Endodermal cell (in vitro differentiated cells): ENCODE results near the gene ITGA11. TPM values are rescaled to one million over a fixed set of nuclear protein-coding genes. Genes with fewer than 3 reads are reported as not detected.
A peak's percentile ranks its signal among the peaks of the same experiment; 100 is the strongest.

Source experiments
- DNase-seq: peaks from one replicate; pipeline ENCODE4 v3.0.0-alpha.2; 2017
- H3K27ac ChIP-seq: 2 replicates; pipeline ENCODE4 v1.5.1; 2013; ENCODE audit warnings: mild to moderate bottlenecking, low read depth, low read length, moderate library complexity
- H3K27me3 ChIP-seq: 2 replicates; pipeline ENCODE4 v1.6.1; 2013; ENCODE audit warnings: mild to moderate bottlenecking, low read length, moderate library complexity; ENCODE audit not compliant: insufficient read depth, control insufficient read depth, poor library complexity, severe bottlenecking
- H3K36me3 ChIP-seq: 2 replicates; pipeline ENCODE4 v1.7.0; 2013; ENCODE audit warnings: mild to moderate bottlenecking, low read length, moderate library complexity; ENCODE audit not compliant: control insufficient read depth, insufficient read depth
- H3K4me1 ChIP-seq: one replicate; pipeline ENCODE4 v1.7.0; 2013; ENCODE audit warnings: low read length; ENCODE audit not compliant: control insufficient read depth, insufficient read depth
- H3K4me3 ChIP-seq: 2 replicates; pipeline ENCODE4 v1.5.1; 2013; ENCODE audit warnings: mild to moderate bottlenecking, low read length, moderate library complexity
- H3K9ac ChIP-seq: 2 replicates; pipeline ENCODE4 v1.6.1; 2013; ENCODE audit warnings: mild to moderate bottlenecking, low read length, moderate library complexity; ENCODE audit not compliant: poor library complexity, severe bottlenecking; ENCODE audit errors: extremely low read depth
- H3K9me3 ChIP-seq: 2 replicates; pipeline ENCODE4 v1.6.1; 2013; ENCODE audit warnings: mild to moderate bottlenecking, low read length, moderate library complexity; ENCODE audit not compliant: control insufficient read depth
- H3K27ac Mint-ChIP-seq: 2 replicates; pipeline ENCODE4 v1.8.0; 2020; ENCODE audit warnings: mixed read lengths
- H3K27me3 Mint-ChIP-seq: 2 replicates; pipeline ENCODE4 v1.8.0; 2021; ENCODE audit warnings: mild to moderate bottlenecking, mixed read lengths; ENCODE audit not compliant: insufficient read depth
- H3K36me3 Mint-ChIP-seq: 2 replicates; pipeline ENCODE4 v1.8.0; 2020; ENCODE audit warnings: low read depth, mixed read lengths
- H3K4me1 Mint-ChIP-seq: 2 replicates; pipeline ENCODE4 v1.8.0; 2020; ENCODE audit warnings: mixed read lengths
- H3K4me3 Mint-ChIP-seq: 2 replicates; pipeline ENCODE4 v1.8.0; 2020; ENCODE audit warnings: mild to moderate bottlenecking, moderate library complexity, mixed read lengths
- H3K9me3 Mint-ChIP-seq: 2 replicates; pipeline ENCODE4 v1.8.0; 2020; ENCODE audit warnings: mild to moderate bottlenecking, mixed read lengths
- CTCF ChIP-seq: fragments of 200-600 bp; sonication (generic); conservative IDR thresholded peaks from 2 replicates; pipeline ENCODE4 v1.5.0; 2021; ENCODE audit warnings: antibody characterized with exemption, mild to moderate bottlenecking
- whole genome bisulfite sequencing, 2 experiments: methylation state at CpG; one replicate each; pipeline versions ENCODE4 v1.1.5 to v1.1.7; 2013; ENCODE audit warnings: missing lambda C conversion rate in 2 of 2, mixed read lengths in 1 of 2; ENCODE audit not compliant: insufficient coverage in 1 of 2, insufficient read length in 1 of 2; 5-methylcytosine and 5-hydroxymethylcytosine counted together
- total RNA-seq, 2 donors: library from RNA; stranded (reverse); fragmentation: NEBNext Ultra II Directional in 1 of 2; extraction: Animal tissue kit (Norgen Biotek cat#: 25700) in 1 of 2; gene quantifications; 2 replicates in 1 of 2; 3 replicates in 1 of 2; pipeline ENCODE4 v1.2.1, GENCODE V29; 2021

Gene ITGA11
- total RNA-seq, 2 donors from 2014 or later, result 0.35 to 1.4 TPM

DNA sequence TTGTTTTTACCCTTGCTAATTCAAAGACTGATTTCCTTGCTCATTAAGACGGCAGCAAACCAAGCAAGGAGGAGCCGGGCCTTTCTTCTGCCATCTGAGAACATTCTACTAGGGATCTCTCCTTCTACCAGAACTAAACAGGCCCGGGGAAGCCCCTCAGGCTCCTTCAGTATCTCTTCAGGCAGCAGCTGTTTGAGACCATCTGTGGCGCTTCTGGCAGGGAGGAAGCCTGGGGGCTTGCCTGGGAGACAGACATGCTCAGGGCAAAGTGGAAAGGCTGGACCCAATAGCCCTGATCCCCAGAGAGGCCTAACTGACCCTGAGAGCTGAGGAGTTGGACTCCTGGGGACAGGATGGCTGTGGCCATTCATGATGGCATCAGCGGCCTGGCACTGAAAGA lies 86.5 kb downstream of the ITGA11 start:
- Histone ChIP-seq H3K9ac (no peak overlapping the region), H3K27ac (no peak overlapping the region), H3K4me1 (no peaks in the 10 kb centered on the region), H3K4me3 (no peak overlapping the region), H3K27me3 (no peaks in the 10 kb centered on the region), H3K36me3 (no peaks in the 10 kb centered on the region), H3K9me3 (no peaks in the 10 kb centered on the region)
- Mint-ChIP-seq H3K4me3 (no peak overlapping the region), H3K4me1 (no peaks in the 10 kb centered on the region), H3K9me3 (no peaks in the 10 kb centered on the region), H3K36me3 (no peaks in the 10 kb centered on the region), H3K27me3 (no peaks in the 10 kb centered on the region), H3K27ac (no peak overlapping the region)
- TF ChIP-seq CTCF, result no peak
- no peak for DNase-seq
- WGBS, 2 experiments, result 87 to 89% methylated on average over 4 to 5 of the region's 5 CpGs

DNA sequence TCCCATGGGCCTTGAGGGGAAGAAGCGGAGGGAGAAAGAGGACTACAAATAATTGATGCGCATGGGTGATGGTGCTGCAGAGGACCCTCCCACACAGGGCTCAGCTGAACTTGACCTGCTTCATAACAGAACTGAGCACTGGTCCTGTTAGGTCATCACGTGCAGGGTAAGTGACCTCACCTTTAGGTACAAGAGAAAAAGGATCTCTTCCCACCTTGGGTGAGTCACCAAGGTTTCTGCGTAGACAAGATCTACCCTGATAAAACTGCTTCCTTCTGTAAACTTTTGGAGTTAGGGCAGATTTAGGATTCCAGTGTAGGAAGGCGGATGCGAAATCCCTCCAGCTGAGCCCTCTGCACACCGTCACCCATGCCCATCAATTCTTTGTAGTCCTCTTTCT lies 87.4 kb downstream of the ITGA11 start:
- Mint-ChIP-seq H3K27ac (no peak overlapping the region), H3K4me3 (no peak overlapping the region), H3K27me3 (no peaks in the 10 kb centered on the region), H3K36me3 (no peaks in the 10 kb centered on the region), H3K4me1 (no peaks in the 10 kb centered on the region), H3K9me3 (no peaks in the 10 kb centered on the region)
- H3K4me1 ChIP-seq, result no peaks in the 10 kb centered on the region
- H3K9ac ChIP-seq, result no peak overlapping the region
- no peaks in the 10 kb centered on the region for H3K27me3 ChIP-seq
- H3K4me3 ChIP-seq, result no peak overlapping the region
- no peak for TF ChIP-seq CTCF
- no peaks in the 10 kb centered on the region for H3K36me3 ChIP-seq
- no peak for DNase-seq
- 92 to 94% methylated on average over 7 of the region's 7 CpGs for WGBS, 2 experiments
- no peak overlapping the region for H3K27ac ChIP-seq
- no peaks in the 10 kb centered on the region for H3K9me3 ChIP-seq

- Histone ChIP-seq H3K9ac (no peak overlapping the region), H3K9me3 (no peaks in the 10 kb centered on the region), H3K4me1 (no peaks in the 10 kb centered on the region), H3K36me3 (no peaks in the 10 kb centered on the region), H3K27ac (no peak overlapping the region), H3K4me3 (no peak overlapping the region), H3K27me3 (no peaks in the 10 kb centered on the region)
- peak; percentile 35 for TF ChIP-seq CTCF
- no peak for DNase-seq
- Mint-ChIP-seq H3K27ac (no peak overlapping the region), H3K4me1 (no peaks in the 10 kb centered on the region), H3K9me3 (no peaks in the 10 kb centered on the region), H3K36me3 (no peaks in the 10 kb centered on the region), H3K4me3 (no peak overlapping the region), H3K27me3 (no peaks in the 10 kb centered on the region)
- WGBS, 2 experiments, result 87 to 88% methylated on average over 9 to 14 of the region's 14 CpGs
These were observed 88.3 kb downstream of the ITGA11 start for GRCh38 chr15:68343579-68344225.
